SU-DHL-6 (cell line): ENCODE results near the gene GRM6.

ENCODE experiments used
- H2AFZ ChIP-seq: fragments of 200-600 bp; sonication (generic); 2 replicates; pipeline ENCODE4 v1.6.1; 2014; ENCODE audit warnings: low read depth, mild to moderate bottlenecking, moderate library complexity, mixed read lengths, antibody characterized with exemption, low read length; ENCODE audit not compliant: severe bottlenecking
- H3F3A ChIP-seq: fragments of 200-600 bp; shearing (Covaris generic); 2 replicates; pipeline ENCODE4 v1.6.0; 2016; ENCODE audit warnings: antibody characterized with exemption, mild to moderate bottlenecking; ENCODE audit not compliant: insufficient read depth
- H3K27ac ChIP-seq: fragments of 200-600 bp; sonication (generic); 2 replicates; pipeline ENCODE4 v1.5.1; 2016; ENCODE audit warnings: low read depth, mild to moderate bottlenecking, low read length, moderate library complexity, mixed read lengths
- H3K27me3 ChIP-seq: fragments of 200-600 bp; sonication (generic), shearing (Covaris generic); 2 replicates; pipeline ENCODE4 v1.6.0; 2014; ENCODE audit warnings: mild to moderate bottlenecking, low read length
- H3K36me3 ChIP-seq: fragments of 200-600 bp; sonication (generic); 2 replicates; pipeline ENCODE4 v1.6.1; 2014; ENCODE audit warnings: mild to moderate bottlenecking, low read length, mixed read lengths
- H3K4me2 ChIP-seq: fragments of 300-600, 200-600 bp; shearing (Covaris generic), sonication (generic); 2 replicates; pipeline ENCODE4 v1.6.0; 2014; ENCODE audit warnings: low read length, low read depth, mild to moderate bottlenecking; ENCODE audit not compliant: poor library complexity, severe bottlenecking
- H3K4me3 ChIP-seq: fragments of 200-600 bp; sonication (generic); 2 replicates; pipeline ENCODE4 v1.5.1; 2014; ENCODE audit warnings: antibody characterized with exemption, low read length, mild to moderate bottlenecking, mixed read lengths; ENCODE audit not compliant: insufficient read depth, poor library complexity, severe bottlenecking
- H3K79me2 ChIP-seq: fragments of 200-600 bp; sonication (generic); 2 replicates; pipeline ENCODE4 v1.6.1; 2014; ENCODE audit warnings: mild to moderate bottlenecking, low read length, moderate library complexity; ENCODE audit not compliant: insufficient read depth
- H3K9ac ChIP-seq: fragments of 200-600 bp; sonication (generic); 2 replicates; pipeline ENCODE4 v1.7.0; 2014; ENCODE audit warnings: mild to moderate bottlenecking, low read length
- H3K9me2 ChIP-seq: fragments of 200-600 bp; sonication (generic); replicated peaks from 2 replicates; pipeline ENCODE4 v1.6.1; 2014; ENCODE audit warnings: low read length; ENCODE audit not compliant: insufficient read depth
- H3K9me3 ChIP-seq: fragments of 200-600 bp; sonication (generic); 2 replicates; pipeline ENCODE4 v1.6.1; 2014; ENCODE audit warnings: low read length, mixed read lengths; ENCODE audit not compliant: insufficient read depth
- H4K20me1 ChIP-seq: fragments of 200-600 bp; sonication (generic); 2 replicates; pipeline ENCODE4 v1.6.1; 2014; ENCODE audit warnings: low read depth, mild to moderate bottlenecking, antibody characterized with exemption, low read length, moderate library complexity, mixed read lengths
- CTCF ChIP-seq: fragments of 200-600 bp; sonication (generic); IDR thresholded peaks from one replicate; pipeline ENCODE4 v1.5.1; 2017; ENCODE audit warnings: antibody characterized with exemption, mild to moderate bottlenecking, low read length, moderate library complexity; ENCODE audit not compliant: insufficient read depth, poor library complexity, severe bottlenecking
- EZH2phosphoT487 ChIP-seq: fragments of 200-600 bp; sonication (generic), shearing (Covaris generic); conservative IDR thresholded peaks from 2 replicates; pipeline ENCODE4 v1.6.1; 2018; ENCODE audit warnings: mild to moderate bottlenecking, antibody characterized with exemption, low read length, moderate library complexity, mixed read lengths

Gene GRM6

GRCh38 chr5:179023528-179024189 is 28.5 kb upstream of the GRM6 start, which contains the start of gene ZNF879:
TSS of gene ZNF879 (plus strand) at chr5:179023804. CDS start at chr5:179025005, 1,201 bp downstream.
- H3K4me3 ChIP-seq, result no peak within 1 kb of the TSS

DNA sequence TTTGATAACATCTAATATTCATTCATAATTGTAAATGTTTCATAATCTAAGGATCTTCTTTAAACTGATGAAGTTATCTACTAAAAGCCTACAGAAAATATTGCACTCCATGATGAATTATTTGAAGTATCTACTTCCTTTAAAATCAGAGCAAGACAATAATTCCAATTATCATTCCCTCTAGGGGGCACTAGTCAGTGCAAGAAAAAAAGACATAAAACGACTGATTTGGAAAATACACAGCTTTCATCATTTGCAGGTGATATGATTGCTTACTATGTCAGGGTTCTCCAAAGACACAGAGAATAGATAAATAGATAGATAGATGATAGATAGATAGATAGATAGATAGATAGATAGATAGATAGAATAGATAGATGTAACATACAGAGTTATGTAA is 13.5 kb upstream of the GRM6 start:
- Histone ChIP-seq H3K36me3 (no peaks in the 10 kb centered on the region), H3K4me2 (no peak overlapping the region), H3K9me3 (peaks cover 15% of the 10 kb centered on the region; the same call in 1 of the 2 replicates), H3K4me3 (no peak overlapping the region), H3K27me3 (no peaks in the 10 kb centered on the region), H4K20me1 (no peaks in the 10 kb centered on the region), H3K9me2 (no peaks in the 10 kb centered on the region), H3K27ac (no peak overlapping the region), H3F3A (no peaks in the 10 kb centered on the region), H3K79me2 (no peaks in the 10 kb centered on the region), H3K9ac (no peak overlapping the region), H2AFZ (no peak overlapping the region)
- no peak for TF ChIP-seq EZH2phosphoT487
- peak; percentile 23 for TF ChIP-seq CTCF

More at GRCh38 chr5:179023528-179024189, 28.5 kb upstream of the GRM6 start, which contains the start of gene ZNF879:
- no peaks in the 10 kb centered on the region for H4K20me1 ChIP-seq
- no peaks in the 10 kb centered on the region for H3K9me2 ChIP-seq
- H3K9me3 ChIP-seq, result peaks cover 4% of the 10 kb centered on the region; the same call in 1 of the 2 replicates
- H2AFZ ChIP-seq, result no peak within 1 kb of the TSS
- no peaks in the 10 kb centered on the region for H3K36me3 ChIP-seq
- no peak within 1 kb of the TSS for H3K9ac ChIP-seq
- H3K27me3 ChIP-seq, result no peaks in the 10 kb centered on the region
- H3K4me2 ChIP-seq, result no peak within 1 kb of the TSS
- H3K27ac ChIP-seq, result no peak within 1 kb of the TSS
- TF ChIP-seq EZH2phosphoT487 (no peak), CTCF (no peak)
- H3K79me2 ChIP-seq, result no peaks in the 10 kb centered on the region
- no peaks in the 10 kb centered on the region for H3F3A ChIP-seq

DNA sequence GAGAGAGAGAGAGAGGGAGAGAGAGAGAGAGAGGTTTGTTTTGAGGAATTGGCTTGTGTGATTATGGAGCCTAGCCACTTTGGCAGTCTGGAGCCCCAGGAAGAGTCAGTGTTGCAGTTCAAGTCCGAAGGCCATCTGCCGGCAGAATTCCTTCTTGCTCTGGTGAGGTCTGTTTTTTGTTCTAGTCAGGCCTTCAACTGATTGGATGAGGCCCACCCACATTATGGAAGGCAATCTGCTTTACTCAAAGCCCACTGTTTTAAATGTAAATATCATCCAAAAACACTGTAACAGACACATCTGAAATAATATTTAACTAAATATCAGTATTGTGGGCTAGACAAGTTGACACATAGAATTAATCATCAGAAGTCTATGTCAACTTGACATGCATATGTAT is 11.4 kb upstream of the GRM6 start:
- Histone ChIP-seq H3K79me2 (no peaks in the 10 kb centered on the region), H3K27ac (no peak overlapping the region), H3K9me2 (no peaks in the 10 kb centered on the region), H2AFZ (no peak overlapping the region), H3K4me2 (no peak overlapping the region), H3F3A (no peaks in the 10 kb centered on the region), H3K27me3 (no peaks in the 10 kb centered on the region), H3K9me3 (peaks cover 4% of the 10 kb centered on the region; the same call in 1 of the 2 replicates), H3K9ac (no peak overlapping the region), H3K4me3 (no peak overlapping the region), H4K20me1 (no peaks in the 10 kb centered on the region), H3K36me3 (no peaks in the 10 kb centered on the region)
- no peak for TF ChIP-seq CTCF
